Stomach (tissue), 4 donors: Measurements from ENCODE around the gene OCSTAMP.

Experiments
- EP300 ChIP-seq: sonication (generic); formaldehyde crosslinking; IDR thresholded peaks from one replicate; pipeline ENCODE4 v1.6.1; 2017; ENCODE audit warnings: antibody characterized with exemption
- POLR2A ChIP-seq, 4 donors: fragments of 450-650 bp; IDR thresholded peaks; one replicate each; pipeline ENCODE4 v1.6.1; 2016; ENCODE audit warnings: antibody characterized with exemption in 4 of 4, control low read depth in 2 of 4, mild to moderate bottlenecking in 1 of 4, moderate library complexity in 1 of 4
- POLR2AphosphoS5 ChIP-seq, 3 donors: sonication (generic); formaldehyde crosslinking; IDR thresholded peaks; one replicate each; pipeline ENCODE4 v1.6.1; 2016; ENCODE audit warnings: antibody characterized with exemption in 3 of 3
- TF ChIP-seq, protein P1 (sequence below), 7 experiments: fragments of 450-650 bp in 4 of 7; fragments of 200-600 bp in 3 of 7; sonication (generic) in 3 of 7; IDR thresholded peaks; one replicate each; pipeline ENCODE4 v1.5.1; 2016 to 2019; ENCODE audit warnings: antibody characterized with exemption in 7 of 7, control low read depth in 2 of 7, mild to moderate bottlenecking in 1 of 7

DNA sequence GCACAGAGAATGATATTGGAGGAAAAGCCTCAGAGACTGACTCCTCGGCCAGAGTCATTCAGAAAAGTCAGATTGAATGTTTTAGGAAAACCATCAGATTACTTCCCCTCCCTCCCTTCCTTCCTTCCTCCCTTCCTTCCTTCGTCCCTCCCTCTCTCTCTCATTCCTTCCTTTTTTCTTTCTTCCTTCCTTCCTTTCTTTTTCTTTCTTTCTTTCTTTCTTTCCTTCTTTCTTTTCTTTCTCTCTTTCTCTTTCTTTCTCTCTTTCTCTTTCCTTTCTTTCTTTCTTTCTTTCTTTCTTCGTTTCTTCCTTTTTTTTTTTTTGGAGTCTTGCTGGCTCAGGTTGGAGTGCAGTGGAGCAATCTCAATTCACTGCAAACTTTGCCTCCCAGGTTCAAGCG is 7.4 kb downstream of the OCSTAMP start:
- TF ChIP-seq, protein P1, sequence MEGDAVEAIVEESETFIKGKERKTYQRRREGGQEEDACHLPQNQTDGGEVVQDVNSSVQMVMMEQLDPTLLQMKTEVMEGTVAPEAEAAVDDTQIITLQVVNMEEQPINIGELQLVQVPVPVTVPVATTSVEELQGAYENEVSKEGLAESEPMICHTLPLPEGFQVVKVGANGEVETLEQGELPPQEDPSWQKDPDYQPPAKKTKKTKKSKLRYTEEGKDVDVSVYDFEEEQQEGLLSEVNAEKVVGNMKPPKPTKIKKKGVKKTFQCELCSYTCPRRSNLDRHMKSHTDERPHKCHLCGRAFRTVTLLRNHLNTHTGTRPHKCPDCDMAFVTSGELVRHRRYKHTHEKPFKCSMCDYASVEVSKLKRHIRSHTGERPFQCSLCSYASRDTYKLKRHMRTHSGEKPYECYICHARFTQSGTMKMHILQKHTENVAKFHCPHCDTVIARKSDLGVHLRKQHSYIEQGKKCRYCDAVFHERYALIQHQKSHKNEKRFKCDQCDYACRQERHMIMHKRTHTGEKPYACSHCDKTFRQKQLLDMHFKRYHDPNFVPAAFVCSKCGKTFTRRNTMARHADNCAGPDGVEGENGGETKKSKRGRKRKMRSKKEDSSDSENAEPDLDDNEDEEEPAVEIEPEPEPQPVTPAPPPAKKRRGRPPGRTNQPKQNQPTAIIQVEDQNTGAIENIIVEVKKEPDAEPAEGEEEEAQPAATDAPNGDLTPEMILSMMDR (IDR thresholded peaks at IDR 0.05), result no peak
- TF ChIP-seq EP300, result no peak
- TF ChIP-seq POLR2A (IDR thresholded peaks at IDR 0.05), result no peak
- no peak for TF ChIP-seq POLR2AphosphoS5 (IDR thresholded peaks at IDR 0.05)
